Central memory CD4-positive, alpha-beta T cell (primary cell): ENCODE measurements around the gene VPS50.
A peak's percentile ranks its signal among the peaks of the same experiment; 100 is the strongest.
"Not testable (repeated sequence)": the region's sequence is repeated elsewhere in the genome, so short reads cannot be mapped to it uniquely, and the experiment has no call there.

Source experiments
- DNase-seq: peaks from one replicate; pipeline ENCODE4 v3.0.0; 2022

VPS50 gene

GRCh38 chr7:93245525-93246432 is 13.6 kb downstream of the VPS50 start:
- DNase-seq = peak; percentile 42

GRCh38 chr7:93249491-93250148 is 17.5 kb downstream of the VPS50 start:
- no peak for DNase-seq

GRCh38 chr7:93258661-93259060 is 26.5 kb downstream of the VPS50 start:
- DNase-seq = no peak

- no peak for DNase-seq
Observed at GRCh38 chr7:93262535-93262934, 30.4 kb downstream of the VPS50 start.

- no peak for DNase-seq
Observed at GRCh38 chr7:93265220-93265619, 33.1 kb downstream of the VPS50 start.

- no peak for DNase-seq
Observed at GRCh38 chr7:93279541-93279940, 47.4 kb downstream of the VPS50 start.

GRCh38 chr7:93284908-93285307 is 52.7 kb downstream of the VPS50 start:
- no peak for DNase-seq

GRCh38 chr7:93293229-93293628 is 61.1 kb downstream of the VPS50 start:
- no peak for DNase-seq

GRCh38 chr7:93298206-93298605 is 66.0 kb downstream of the VPS50 start:
- no peak for DNase-seq

GRCh38 chr7:93298671-93299070 is 66.5 kb downstream of the VPS50 start:
- DNase-seq = no peak

GRCh38 chr7:93301736-93302135 is 69.6 kb downstream of the VPS50 start:
- DNase-seq = no peak

- DNase-seq = no peak
Observed at GRCh38 chr7:93307131-93307660, 75.0 kb downstream of the VPS50 start.

GRCh38 chr7:93307943-93308342 is 75.8 kb downstream of the VPS50 start:
- DNase-seq = no peak

- DNase-seq = no peak
Observed at GRCh38 chr7:93310346-93310745, 78.2 kb downstream of the VPS50 start.

GRCh38 chr7:93314449-93314848 is 82.3 kb downstream of the VPS50 start:
- DNase-seq = no peak

- no peak for DNase-seq
Observed at GRCh38 chr7:93315896-93316295, 83.7 kb downstream of the VPS50 start.

- DNase-seq = no peak
Observed at GRCh38 chr7:93316730-93317129, 84.6 kb downstream of the VPS50 start.

GRCh38 chr7:93320887-93321286 is 88.7 kb downstream of the VPS50 start:
- no peak for DNase-seq

- not testable (repeated sequence) for DNase-seq
Observed at GRCh38 chr7:93326291-93326690, 94.1 kb downstream of the VPS50 start.

GRCh38 chr7:93327006-93327633 is 95.0 kb downstream of the VPS50 start:
- DNase-seq = no peak

GRCh38 chr7:93331706-93332105 is 99.5 kb downstream of the VPS50 start:
- no peak for DNase-seq

- DNase-seq = no peak
Observed at GRCh38 chr7:93332172-93332571, 100.0 kb downstream of the VPS50 start.

GRCh38 chr7:93337052-93337451 is 104.9 kb downstream of the VPS50 start:
- DNase-seq = no peak
